ENCODE data around the gene BCR. TPM values are rescaled to one million over a fixed set of nuclear protein-coding genes. Genes with fewer than 3 reads are reported as not detected.

Gene BCR
- total RNA-seq, 1 donor from 2014 or later, result 69.0 TPM

GRCh38 chr22:23226497-23226850 lies 46.2 kb downstream of the BCR start:
- DNase-seq (ENCODE audit: low read depth), result no peak
- no peak for TF ChIP-seq CTCF (conservative IDR thresholded peaks at IDR 0.05; ENCODE audit: low read depth, low read length)
- H3K4me3 ChIP-seq (ENCODE audit: low read depth, low read length), result no peak overlapping the region

GRCh38 chr22:23227380-23227779 lies 47.1 kb downstream of the BCR start:
- no peak for DNase-seq (ENCODE audit: low read depth)
- no peak for TF ChIP-seq CTCF (conservative IDR thresholded peaks at IDR 0.05; ENCODE audit: low read depth, low read length)

GRCh38 chr22:23228503-23228902 lies 48.2 kb downstream of the BCR start:
- DNase-seq (ENCODE audit: low read depth), result no peak
- H3K4me3 ChIP-seq (ENCODE audit: low read depth, low read length), result no peak overlapping the region
- TF ChIP-seq CTCF (conservative IDR thresholded peaks at IDR 0.05; ENCODE audit: low read depth, low read length), result no peak

More at GRCh38 chr22:23227380-23227779, 47.1 kb downstream of the BCR start:
- no peak overlapping the region for H3K4me3 ChIP-seq (ENCODE audit: low read depth, low read length)

GRCh38 chr22:23229646-23230045 lies 49.3 kb downstream of the BCR start:
- DNase-seq (ENCODE audit: low read depth), result no peak
- H3K4me3 ChIP-seq (ENCODE audit: low read depth, low read length), result no peak overlapping the region
- TF ChIP-seq CTCF (conservative IDR thresholded peaks at IDR 0.05; ENCODE audit: low read depth, low read length), result no peak

DNA sequence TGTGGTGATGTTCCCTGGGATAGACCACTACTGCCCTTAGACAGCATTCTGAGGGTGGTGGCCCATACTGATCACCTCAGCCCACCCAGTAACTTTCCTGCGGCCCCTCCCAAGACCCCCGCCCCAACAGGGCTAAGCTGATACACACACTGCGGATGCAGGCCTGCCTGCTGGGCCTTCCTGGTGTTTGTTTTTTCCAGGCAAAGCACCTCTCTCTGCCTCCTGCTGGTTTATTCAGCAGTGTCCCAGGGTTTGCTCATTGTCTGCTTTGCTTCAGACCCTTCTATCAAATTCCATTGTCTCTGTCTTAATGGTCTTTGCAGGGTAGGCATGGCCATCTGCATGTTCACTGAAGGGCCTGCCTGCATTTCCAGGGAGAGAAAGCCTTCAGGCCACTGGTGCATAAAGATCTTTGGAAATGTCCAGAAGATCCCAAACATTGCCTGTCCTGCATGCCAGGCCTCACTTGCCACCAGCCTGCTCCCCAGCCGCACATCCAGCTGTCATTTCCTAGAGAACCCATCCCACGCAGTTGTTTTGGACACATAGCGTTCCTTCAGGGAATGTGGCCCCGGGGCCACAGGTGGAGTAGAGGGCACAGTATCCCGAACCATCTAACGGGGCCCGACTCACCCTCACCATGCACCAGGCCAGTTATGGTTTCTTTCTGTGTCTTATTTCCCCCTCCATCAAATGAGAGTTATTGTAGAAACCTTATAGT lies 50.2 kb downstream of the BCR start:
- DNase-seq (ENCODE audit: low read depth), result no peak
- H3K4me3 ChIP-seq (ENCODE audit: low read depth, low read length), result no peak overlapping the region
- TF ChIP-seq CTCF (conservative IDR thresholded peaks at IDR 0.05; ENCODE audit: low read depth, low read length), result no peak

DNA sequence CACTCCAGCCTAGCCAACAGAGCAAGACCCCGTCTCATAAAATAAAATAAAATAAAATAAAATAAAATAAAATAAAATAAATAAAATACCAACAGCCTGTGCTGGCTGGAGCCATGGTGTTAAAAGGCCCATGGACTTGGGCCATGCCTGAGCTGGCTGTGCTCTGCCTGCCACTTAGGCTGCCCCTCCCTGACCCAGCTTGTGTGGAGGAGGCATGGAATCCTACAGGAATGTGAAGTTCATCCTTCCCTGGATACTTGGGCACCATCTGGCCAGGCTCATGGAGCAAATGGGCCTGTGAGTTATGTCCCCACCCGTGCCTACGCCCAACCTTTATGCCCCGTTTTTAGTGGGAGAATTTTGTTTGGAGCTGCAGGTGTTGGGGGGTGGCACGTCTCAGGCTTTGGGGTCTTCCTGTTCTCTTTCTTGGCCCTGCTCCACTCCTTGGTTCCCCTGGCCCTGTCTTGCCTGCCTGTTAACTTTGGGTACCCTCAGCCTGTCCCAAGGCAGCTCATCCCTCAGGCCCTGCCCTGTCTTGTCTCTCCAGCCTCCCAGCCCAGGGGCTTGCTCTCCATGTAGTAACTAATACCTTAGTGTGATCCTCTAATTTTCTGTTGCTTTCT lies 51.3 kb downstream of the BCR start:
- no peak overlapping the region for H3K4me3 ChIP-seq (ENCODE audit: low read depth, low read length)
- DNase-seq (ENCODE audit: low read depth), result no peak
- no peak for TF ChIP-seq CTCF (conservative IDR thresholded peaks at IDR 0.05; ENCODE audit: low read depth, low read length)
